HG03571 (cell line): ENCODE results near the gene SPECC1L.

Source experiments
- ATAC-seq: cut with Tn5 transposase; IDR thresholded peaks from one replicate; pipeline ENCODE4 v1.9.1; 2021; ENCODE audit not compliant: unreplicated experiment

SPECC1L gene

GRCh38 chr22:24393012-24393559, 122.5 kb downstream of the SPECC1L start:
- no peak for ATAC-seq

- ATAC-seq = no peak
These were observed 123.2 kb downstream of the SPECC1L start for GRCh38 chr22:24393848-24394247.

GRCh38 chr22:24394254-24394653, 123.6 kb downstream of the SPECC1L start:
- ATAC-seq = no peak

GRCh38 chr22:24398409-24398808, 127.8 kb downstream of the SPECC1L start:
- no peak for ATAC-seq

GRCh38 chr22:24400034-24400725, 129.5 kb downstream of the SPECC1L start:
- no peak for ATAC-seq

GRCh38 chr22:24400726-24401596, 130.3 kb downstream of the SPECC1L start:
- ATAC-seq = no peak

- no peak for ATAC-seq
These were observed 131.3 kb downstream of the SPECC1L start for GRCh38 chr22:24401931-24402367.

- ATAC-seq = no peak
These were observed 132.0 kb downstream of the SPECC1L start for GRCh38 chr22:24402460-24403192.

GRCh38 chr22:24403346-24403745, 132.7 kb downstream of the SPECC1L start:
- ATAC-seq = no peak

- no peak for ATAC-seq
These were observed 134.1 kb downstream of the SPECC1L start for GRCh38 chr22:24404561-24405275.

GRCh38 chr22:24405631-24406321, 135.1 kb downstream of the SPECC1L start:
- no peak for ATAC-seq

- no peak for ATAC-seq
These were observed 136.0 kb downstream of the SPECC1L start for GRCh38 chr22:24406322-24407277.

- ATAC-seq = no peak
These were observed 136.6 kb downstream of the SPECC1L start for GRCh38 chr22:24407278-24407665.

- no peak for ATAC-seq
These were observed 137.3 kb downstream of the SPECC1L start for GRCh38 chr22:24407884-24408283.

- no peak for ATAC-seq
These were observed 138.0 kb downstream of the SPECC1L start for GRCh38 chr22:24408630-24409029.

GRCh38 chr22:24409707-24410106, 139.1 kb downstream of the SPECC1L start:
- no peak for ATAC-seq

GRCh38 chr22:24410110-24410856, 139.7 kb downstream of the SPECC1L start:
- no peak for ATAC-seq
